BLaER1 (cell line): Measurements from ENCODE around the gene THUMPD1.
"Not testable (repeated sequence)": the region's sequence is repeated elsewhere in the genome, so short reads cannot be mapped to it uniquely, and the experiment has no call there.

Experiments used
- H3K27ac ChIP-seq: shearing (Covaris generic); formaldehyde crosslinking; 2 replicates; pipeline ENCODE4 v1.8.1; 2022
- H3K27me3 ChIP-seq: shearing (Covaris generic); formaldehyde crosslinking; 2 replicates; pipeline ENCODE4 v1.8.1; 2022
- H3K36me3 ChIP-seq: shearing (Covaris generic); formaldehyde crosslinking; 2 replicates; pipeline ENCODE4 v1.8.1; 2022
- H3K4me1 ChIP-seq: shearing (Covaris generic); formaldehyde crosslinking; 2 replicates; pipeline ENCODE4 v1.8.1; 2022
- H3K4me2 ChIP-seq: shearing (Covaris generic); formaldehyde crosslinking; 2 replicates; pipeline ENCODE4 v1.8.1; 2022
- H3K4me3 ChIP-seq: shearing (Covaris generic); formaldehyde crosslinking; 2 replicates; pipeline ENCODE4 v1.8.1; 2022
- H3K9ac ChIP-seq: shearing (Covaris generic); formaldehyde crosslinking; 2 replicates; pipeline ENCODE4 v1.8.1; 2022
- H3K9me3 ChIP-seq: shearing (Covaris generic); formaldehyde crosslinking; 2 replicates; pipeline ENCODE4 v1.8.1; 2022
- H4K20me1 ChIP-seq: shearing (Covaris generic); formaldehyde crosslinking; 2 replicates; pipeline ENCODE4 v1.8.1; 2022
- Cebpa-rat ChIP-seq: shearing (Covaris generic); IDR thresholded peaks from 2 replicates; pipeline ENCODE4 v1.8.1; 2022

THUMPD1 gene

GRCh38 chr16:20734782-20735181, 6.8 kb downstream of the THUMPD1 start:
- H3K9me3 ChIP-seq, result no peaks in the 10 kb centered on the region
- peaks cover 4% of the 10 kb centered on the region for H3K4me1 ChIP-seq
- H3K4me3 ChIP-seq, result no peak overlapping the region
- H3K27me3 ChIP-seq, result no peaks in the 10 kb centered on the region
- H3K36me3 ChIP-seq, result peaks cover 54% of the 10 kb centered on the region
- H3K9ac ChIP-seq, result no peak overlapping the region
- H3K4me2 ChIP-seq, result no peak overlapping the region
- H3K27ac ChIP-seq, result no peak overlapping the region
- TF ChIP-seq Cebpa-rat, result no peak
- peaks cover 36% of the 10 kb centered on the region for H4K20me1 ChIP-seq

GRCh38 chr16:20734056-20734455, 7.6 kb downstream of the THUMPD1 start:
- no peak for TF ChIP-seq Cebpa-rat
- Histone ChIP-seq H3K4me2 (no peak overlapping the region), H3K4me1 (no peaks in the 10 kb centered on the region), H3K9ac (no peak overlapping the region), H3K4me3 (no peak overlapping the region), H3K27ac (no peak overlapping the region), H3K9me3 (no peaks in the 10 kb centered on the region), H3K36me3 (peaks cover 50% of the 10 kb centered on the region), H3K27me3 (no peaks in the 10 kb centered on the region), H4K20me1 (peaks cover 28% of the 10 kb centered on the region)

GRCh38 chr16:20729141-20729540, 12.5 kb downstream of the THUMPD1 start:
- Histone ChIP-seq H3K27ac (no peak overlapping the region), H3K4me2 (no peak overlapping the region), H3K27me3 (no peaks in the 10 kb centered on the region), H3K9ac (no peak overlapping the region), H3K9me3 (no peaks in the 10 kb centered on the region), H3K36me3 (peaks cover 2% of the 10 kb centered on the region; the same call in 1 of the 2 replicates), H4K20me1 (no peaks in the 10 kb centered on the region; the same call in 1 of the 2 replicates), H3K4me1 (no peaks in the 10 kb centered on the region), H3K4me3 (no peak overlapping the region)
- no peak for TF ChIP-seq Cebpa-rat

GRCh38 chr16:20727181-20727580, 14.4 kb downstream of the THUMPD1 start:
- no peak overlapping the region for H3K27ac ChIP-seq
- H3K27me3 ChIP-seq, result no peaks in the 10 kb centered on the region
- H3K4me3 ChIP-seq, result no peak overlapping the region
- H3K36me3 ChIP-seq, result no peaks in the 10 kb centered on the region
- no peaks in the 10 kb centered on the region for H3K4me1 ChIP-seq
- no peaks in the 10 kb centered on the region for H4K20me1 ChIP-seq
- H3K4me2 ChIP-seq, result no peak overlapping the region
- H3K9me3 ChIP-seq, result no peaks in the 10 kb centered on the region
- TF ChIP-seq Cebpa-rat, result no peak
- no peak overlapping the region for H3K9ac ChIP-seq

GRCh38 chr16:20726661-20727060, 15.0 kb downstream of the THUMPD1 start:
- Histone ChIP-seq H3K27me3 (no peaks in the 10 kb centered on the region), H3K9ac (no peak overlapping the region), H3K4me1 (no peaks in the 10 kb centered on the region), H3K36me3 (no peaks in the 10 kb centered on the region), H3K4me3 (no peak overlapping the region), H3K27ac (no peak overlapping the region), H3K4me2 (no peak overlapping the region), H3K9me3 (no peaks in the 10 kb centered on the region), H4K20me1 (no peaks in the 10 kb centered on the region)
- TF ChIP-seq Cebpa-rat, result no peak

GRCh38 chr16:20720251-20720650, 21.4 kb downstream of the THUMPD1 start:
- H3K27ac ChIP-seq, result no peak overlapping the region
- H3K9me3 ChIP-seq, result no peaks in the 10 kb centered on the region
- H4K20me1 ChIP-seq, result no peaks in the 10 kb centered on the region

GRCh38 chr16:20717718-20718117, 23.9 kb downstream of the THUMPD1 start:
- H3K27me3 ChIP-seq, H3K4me2 ChIP-seq, H3K9ac ChIP-seq, H3K4me1 ChIP-seq, H4K20me1 ChIP-seq, H3K4me3 ChIP-seq, H3K36me3 ChIP-seq, H3K27ac ChIP-seq, H3K9me3 ChIP-seq: not testable (repeated sequence)

More at GRCh38 chr16:20720251-20720650, 21.4 kb downstream of the THUMPD1 start:
- Histone ChIP-seq H3K4me2 (no peak overlapping the region), H3K4me3 (no peak overlapping the region), H3K4me1 (no peaks in the 10 kb centered on the region), H3K9ac (no peak overlapping the region), H3K36me3 (no peaks in the 10 kb centered on the region), H3K27me3 (no peaks in the 10 kb centered on the region)
- no peak for TF ChIP-seq Cebpa-rat

- no peaks in the 10 kb centered on the region for H4K20me1 ChIP-seq
- no peaks in the 10 kb centered on the region for H3K4me1 ChIP-seq
- no peaks in the 10 kb centered on the region for H3K27me3 ChIP-seq
- no peaks in the 10 kb centered on the region for H3K9me3 ChIP-seq
- no peak overlapping the region for H3K4me3 ChIP-seq
- H3K9ac ChIP-seq, result no peak overlapping the region
- no peaks in the 10 kb centered on the region for H3K36me3 ChIP-seq
- H3K4me2 ChIP-seq, result no peak overlapping the region
- no peak overlapping the region for H3K27ac ChIP-seq
- TF ChIP-seq Cebpa-rat, result no peak
Observed at GRCh38 chr16:20711277-20711911, 30.2 kb downstream of the THUMPD1 start.

- not testable (repeated sequence) for H3K9ac ChIP-seq, H3K27me3 ChIP-seq, H4K20me1 ChIP-seq, H3K4me3 ChIP-seq, H3K36me3 ChIP-seq, H3K9me3 ChIP-seq, H3K27ac ChIP-seq, H3K4me2 ChIP-seq, H3K4me1 ChIP-seq
Observed at GRCh38 chr16:20708129-20708528, 33.5 kb downstream of the THUMPD1 start.

GRCh38 chr16:20707461-20707860, 34.2 kb downstream of the THUMPD1 start:
- H3K4me3 ChIP-seq, result no peak overlapping the region
- no peak overlapping the region for H3K27ac ChIP-seq
- H3K36me3 ChIP-seq, result no peaks in the 10 kb centered on the region
- no peaks in the 10 kb centered on the region for H3K27me3 ChIP-seq
- H3K4me1 ChIP-seq, result no peaks in the 10 kb centered on the region
- H4K20me1 ChIP-seq, result no peaks in the 10 kb centered on the region
- no peaks in the 10 kb centered on the region for H3K9me3 ChIP-seq
- TF ChIP-seq Cebpa-rat, result no peak
- H3K4me2 ChIP-seq, result no peak overlapping the region
- no peak overlapping the region for H3K9ac ChIP-seq

- H3K27me3 ChIP-seq, H3K9ac ChIP-seq, H3K36me3 ChIP-seq, H3K4me1 ChIP-seq, H3K4me3 ChIP-seq, H3K4me2 ChIP-seq, H3K9me3 ChIP-seq, H3K27ac ChIP-seq, H4K20me1 ChIP-seq: not testable (repeated sequence)
Observed at GRCh38 chr16:20705972-20706371, 35.6 kb downstream of the THUMPD1 start.
